IMR-90 (cell line): ENCODE results near the gene C13orf42. TPM values are rescaled to one million over a fixed set of nuclear protein-coding genes. Genes with fewer than 3 reads are reported as not detected.

Experiments used
- ATAC-seq: fragments of 200-7000 bp; cut with Tn5 transposase; 2 replicates; pipeline ENCODE4 v1.9.1; 2020; ENCODE audit warnings: low read depth, mild to moderate bottlenecking, moderate library complexity
- BruUV-seq: library from RNA; stranded (reverse); fragments of 400-500 nt; replicated peaks from 2 replicates; lab custom pipeline; 2021; lab: Mats Ljungman, UMichigan
- CTCF ChIA-PET: fragments of 300-600 bp; formaldehyde crosslinking; extraction: SDS; loops from one replicate; lab custom pipeline; 2021; ENCODE audit warnings: antibody characterized with exemption; lab: Yijun Ruan, JAX
- POLR2A ChIA-PET: fragments of 300-600 bp; sonication (Branson Sonifier 250); formaldehyde crosslinking; loops from one replicate; lab custom pipeline; 2022; ENCODE audit warnings: antibody characterized with exemption; ENCODE audit not compliant: unreplicated experiment; lab: Charles Lee
- DNase-seq: peaks from one replicate; pipeline ENCODE4 v3.0.0; 2013
- H2AFZ ChIP-seq: replicated peaks from 2 replicates; pipeline ENCODE3; 2013; ENCODE audit warnings: low read length, mild to moderate bottlenecking; ENCODE audit not compliant: poor library complexity
- H2AK5ac ChIP-seq: 2 replicates; pipeline ENCODE4 v1.6.1; 2013; ENCODE audit warnings: low read depth, low read length, inconsistent platforms
- H2AK9ac ChIP-seq: replicated peaks from 2 replicates; pipeline ENCODE3; 2013; ENCODE audit warnings: mild to moderate bottlenecking, low read depth, low read length, moderate library complexity; ENCODE audit not compliant: poor library complexity
- H2BK120ac ChIP-seq: 2 replicates; pipeline ENCODE4 v1.6.1; 2013; ENCODE audit warnings: low read depth, low read length, inconsistent platforms
- H2BK15ac ChIP-seq: 3 replicates; pipeline ENCODE4 v1.6.1; 2013; ENCODE audit warnings: low read depth, low read length, inconsistent platforms
- H2BK20ac ChIP-seq: 2 replicates; pipeline ENCODE4 v1.6.1; 2013; ENCODE audit warnings: low read depth, mild to moderate bottlenecking, inconsistent platforms, low read length, moderate library complexity
- H2BK5ac ChIP-seq: 2 replicates; pipeline ENCODE4 v1.6.1; 2013; ENCODE audit warnings: mild to moderate bottlenecking, low read depth, low read length, inconsistent platforms; ENCODE audit not compliant: poor library complexity, severe bottlenecking
- H3K14ac ChIP-seq: replicated peaks from 2 replicates; pipeline ENCODE4 v1.6.1; 2013; ENCODE audit warnings: low read depth, low read length, inconsistent platforms
- H3K18ac ChIP-seq: 2 replicates; pipeline ENCODE4 v1.6.1; 2013; ENCODE audit warnings: low read depth, low read length, control low read depth
- H3K23ac ChIP-seq: 2 replicates; pipeline ENCODE4 v1.6.1; 2013; ENCODE audit warnings: low read depth, low read length, inconsistent platforms
- H3K27ac ChIP-seq: 2 replicates; pipeline ENCODE4 v1.5.1; 2013; ENCODE audit warnings: mild to moderate bottlenecking, control low read depth, low read length; ENCODE audit not compliant: insufficient read depth
- H3K27me3 ChIP-seq: 2 replicates; pipeline ENCODE4 v1.6.1; 2013; ENCODE audit warnings: low read length; ENCODE audit not compliant: control insufficient read depth, insufficient read depth
- H3K36me3 ChIP-seq: 2 replicates; pipeline ENCODE4 v1.6.1; 2013; ENCODE audit warnings: low read length, mixed read lengths; ENCODE audit not compliant: control insufficient read depth, insufficient read depth
- H3K4ac ChIP-seq: 2 replicates; pipeline ENCODE4 v1.6.1; 2013; ENCODE audit warnings: low read depth, low read length, inconsistent platforms
- H3K4me1 ChIP-seq: 2 replicates; pipeline ENCODE4 v1.6.1; 2013; ENCODE audit warnings: low read length, mixed read lengths; ENCODE audit not compliant: control insufficient read depth, insufficient read depth
- H3K4me2 ChIP-seq: 2 replicates; pipeline ENCODE4 v1.6.1; 2013; ENCODE audit warnings: low read depth, mild to moderate bottlenecking, control low read depth, low read length, moderate library complexity
- H3K4me3 ChIP-seq: 2 replicates; pipeline ENCODE4 v1.5.1; 2013; ENCODE audit warnings: low read depth, mild to moderate bottlenecking, control low read depth, low read length, moderate library complexity; ENCODE audit not compliant: insufficient read depth
- H3K56ac ChIP-seq: 2 replicates; pipeline ENCODE4 v1.6.1; 2013; ENCODE audit warnings: low read length, inconsistent platforms; ENCODE audit not compliant: insufficient read depth; ENCODE audit errors: extremely low read depth
- H3K79me1 ChIP-seq, 2 experiments: 2 replicates each; pipeline ENCODE4 v1.6.1; 2013; ENCODE audit warnings: low read length in 2 of 2, inconsistent platforms in 1 of 2, low read depth in 1 of 2
- H3K9ac ChIP-seq: 2 replicates; pipeline ENCODE4 v1.6.1; 2013; ENCODE audit warnings: low read depth, low read length, control low read depth
- H3K9me1 ChIP-seq: 2 replicates; pipeline ENCODE4 v1.6.1; 2013; ENCODE audit warnings: low read length, inconsistent platforms; ENCODE audit not compliant: insufficient read depth
- H3K9me3 ChIP-seq: 2 replicates; pipeline ENCODE4 v1.6.1; 2013; ENCODE audit warnings: low read length; ENCODE audit not compliant: control insufficient read depth, insufficient read depth
- H4K20me1 ChIP-seq: 2 replicates; pipeline ENCODE4 v1.6.1; 2013; ENCODE audit warnings: low read length, inconsistent platforms; ENCODE audit not compliant: insufficient read depth
- H4K5ac ChIP-seq: 2 replicates; pipeline ENCODE4 v1.6.1; 2013; ENCODE audit warnings: mild to moderate bottlenecking, low read depth, low read length, control low read depth
- H4K8ac ChIP-seq, 2 experiments: 2 replicates each; pipeline ENCODE4 v1.6.1; 2013; ENCODE audit warnings: low read depth in 2 of 2, low read length in 2 of 2, control low read depth in 1 of 2, inconsistent platforms in 1 of 2
- H4K91ac ChIP-seq: 2 replicates; pipeline ENCODE4 v1.6.1; 2013; ENCODE audit warnings: low read depth, low read length, inconsistent platforms; ENCODE audit not compliant: insufficient read depth
- BHLHE40 ChIP-seq: fragments of 150-350 bp; IDR thresholded peaks from 2 replicates; pipeline ENCODE4 v1.6.1; 2016; ENCODE audit warnings: mild to moderate bottlenecking, low read depth, low read length
- CEBPB ChIP-seq: IDR thresholded peaks from 2 replicates; pipeline ENCODE4 v1.6.1; 2012; ENCODE audit warnings: low read depth, low read length, improper control_type of control experiment
- CHD1 ChIP-seq: IDR thresholded peaks from 2 replicates; pipeline ENCODE4 v1.6.1; 2012; ENCODE audit warnings: low read depth, low read length, improper control_type of control experiment
- FOS ChIP-seq: fragments of 150-350 bp; IDR thresholded peaks from 2 replicates; pipeline ENCODE4 v1.6.1; 2016; ENCODE audit warnings: low read depth, low read length
- MAFK ChIP-seq: IDR thresholded peaks from 2 replicates; pipeline ENCODE4 v1.6.1; 2012; ENCODE audit warnings: low read depth, low read length, improper control_type of control experiment
- MAZ ChIP-seq: IDR thresholded peaks from 2 replicates; pipeline ENCODE4 v1.6.1; 2012; ENCODE audit warnings: low read depth, mild to moderate bottlenecking, low read length, improper control_type of control experiment, moderate library complexity, borderline replicate concordance
- MXI1 ChIP-seq: IDR thresholded peaks from 2 replicates; pipeline ENCODE4 v1.6.1; 2012; ENCODE audit warnings: low read depth, mild to moderate bottlenecking, low read length, moderate library complexity, borderline replicate concordance
- NFE2L2 ChIP-seq: fragments of 150-350 bp; IDR thresholded peaks from 2 replicates; pipeline ENCODE4 v1.6.1; 2016; ENCODE audit warnings: low read depth, mild to moderate bottlenecking, low read length
- POLR2A ChIP-seq: IDR thresholded peaks from 2 replicates; pipeline ENCODE4 v1.6.1; 2012; ENCODE audit warnings: mild to moderate bottlenecking, low read depth, low read length
- RCOR1 ChIP-seq: IDR thresholded peaks from 2 replicates; pipeline ENCODE4 v1.6.1; 2012; ENCODE audit warnings: mild to moderate bottlenecking, low read length, improper control_type of control experiment; ENCODE audit not compliant: insufficient replicate concordance
- RFX5 ChIP-seq: IDR thresholded peaks from 2 replicates; pipeline ENCODE4 v1.8.0; 2012; ENCODE audit warnings: low read depth, mild to moderate bottlenecking, low read length, moderate library complexity
- WGBS, 2 experiments: methylation state at CpG; one replicate each; pipeline versions ENCODE4 v1.1.5 to v1.1.7; 2013; ENCODE audit warnings: missing lambda C conversion rate in 2 of 2; ENCODE audit not compliant: insufficient read length in 1 of 2; ENCODE audit errors: extremely low coverage in 2 of 2; 5-methylcytosine and 5-hydroxymethylcytosine counted together
- dilution Hi-C: fragments of 300-500 bp; cut with HindIII; formaldehyde crosslinking; loops from one replicate; pipeline ENCODE4 v1.14.3; 2018; ENCODE audit warnings: low sequenced_read_pairs; ENCODE audit not compliant: unreplicated experiment
- in situ Hi-C: fragments of 300-500 bp; cut with MboI; formaldehyde crosslinking; loops from 3 replicates; pipeline ENCODE4 v1.14.3; 2019; ENCODE audit warnings: low sequenced_read_pairs, inconsistent platforms, mixed read lengths
- intact Hi-C: fragments of 100-400 bp; cut with micrococcal nuclease; formaldehyde crosslinking; loops from 2 replicates; pipeline ENCODE4 v1.10.0; 2022
- polyA plus RNA-seq, 3 experiments: library from polyadenylated mRNA; depleted of rRNA; stranded (reverse); fragments of >200 nt; gene quantifications; 2 replicates each; pipeline ENCODE4 v1.2.3, GENCODE V29; 2012; ENCODE audit warnings: low replicate concordance in 1 of 3
- total RNA-seq: library from RNA; depleted of rRNA; stranded (reverse); fragments of >200 nt; gene quantifications from 2 replicates; pipeline ENCODE4 v1.2.3, GENCODE V29; 2012
- TF ChIP-seq, protein P1 (sequence below): conservative IDR thresholded peaks from 2 replicates; pipeline ENCODE4 v1.5.1; 2012; ENCODE audit warnings: mild to moderate bottlenecking, low read depth, low read length, improper control_type of control experiment
- TF ChIP-seq, protein P2 (sequence below): fragments of 150-350 bp; IDR thresholded peaks from 2 replicates; pipeline ENCODE4 v1.6.1; 2016; ENCODE audit warnings: low read depth, mild to moderate bottlenecking, low read length, moderate library complexity, borderline replicate concordance

The C13orf42 gene
- total and polyA plus RNA-seq, 2 of the 4 experiments (the other 2 are of a cell fraction) = not detected

DNA sequence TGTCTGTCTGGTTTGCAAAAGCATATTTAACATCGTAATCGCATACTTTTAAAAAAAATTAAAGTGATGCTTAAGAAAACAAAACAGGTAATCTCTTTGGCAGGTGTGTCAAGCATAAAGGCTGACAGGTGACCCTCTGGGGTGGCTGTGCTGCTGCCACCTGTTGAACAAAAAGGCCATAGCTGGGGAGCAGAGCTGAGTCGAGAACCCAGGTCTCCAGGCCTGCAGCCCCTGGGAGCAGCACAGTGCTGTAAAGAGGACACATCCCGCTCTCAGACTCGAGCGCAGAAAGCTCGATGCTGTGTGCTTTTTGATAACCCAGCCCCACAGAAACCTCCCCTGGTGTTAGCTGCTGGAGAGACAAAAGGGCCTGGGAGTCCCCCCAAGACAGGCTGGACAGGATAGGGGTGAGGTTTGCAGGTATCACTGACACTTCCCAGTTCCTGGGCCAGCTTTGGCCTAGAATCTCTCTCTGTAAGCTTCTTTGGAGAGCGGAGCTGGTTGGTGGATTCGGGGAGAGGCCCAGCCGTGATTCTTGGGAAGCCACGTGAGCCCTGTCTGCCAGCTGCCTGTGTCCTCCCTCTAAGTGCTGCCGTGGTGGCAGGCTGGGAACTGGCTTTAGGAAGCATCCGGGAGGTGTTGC lies 66.9 kb downstream of the C13orf42 start:
- no peak overlapping the region for H2AFZ ChIP-seq

More for the DNA sequence above, 66.9 kb downstream of the C13orf42 start:
- no TSS peak for BruUV-seq
- H3K79me1 ChIP-seq = no peaks in the 10 kb centered on the region
- in situ Hi-C loops (no loop called here), intact Hi-C loops (no loop called here), dilution Hi-C loops (no loop called here)
- 57% methylated on average over 3 of the region's 13 CpGs; no CpG with 5 or more reads in 1 of the 2 experiments for WGBS, 2 experiments
- no peak overlapping the region for H2AK5ac ChIP-seq
- no peak overlapping the region for H4K5ac ChIP-seq
- H2AK9ac ChIP-seq = no peak overlapping the region
- H2BK20ac ChIP-seq = no peak overlapping the region
- H3K27ac ChIP-seq = no peak overlapping the region
- H4K91ac ChIP-seq = no peak overlapping the region
- peaks cover 39% of the 10 kb centered on the region for H3K27me3 ChIP-seq
- TF ChIP-seq BHLHE40 = no peak
- TF ChIP-seq MAFK = no peak
- no peak for TF ChIP-seq NFE2L2
- TF ChIP-seq RCOR1 = no peak
- TF ChIP-seq MXI1 = no peak
- no peak for TF ChIP-seq POLR2A
- TF ChIP-seq, protein P1, sequence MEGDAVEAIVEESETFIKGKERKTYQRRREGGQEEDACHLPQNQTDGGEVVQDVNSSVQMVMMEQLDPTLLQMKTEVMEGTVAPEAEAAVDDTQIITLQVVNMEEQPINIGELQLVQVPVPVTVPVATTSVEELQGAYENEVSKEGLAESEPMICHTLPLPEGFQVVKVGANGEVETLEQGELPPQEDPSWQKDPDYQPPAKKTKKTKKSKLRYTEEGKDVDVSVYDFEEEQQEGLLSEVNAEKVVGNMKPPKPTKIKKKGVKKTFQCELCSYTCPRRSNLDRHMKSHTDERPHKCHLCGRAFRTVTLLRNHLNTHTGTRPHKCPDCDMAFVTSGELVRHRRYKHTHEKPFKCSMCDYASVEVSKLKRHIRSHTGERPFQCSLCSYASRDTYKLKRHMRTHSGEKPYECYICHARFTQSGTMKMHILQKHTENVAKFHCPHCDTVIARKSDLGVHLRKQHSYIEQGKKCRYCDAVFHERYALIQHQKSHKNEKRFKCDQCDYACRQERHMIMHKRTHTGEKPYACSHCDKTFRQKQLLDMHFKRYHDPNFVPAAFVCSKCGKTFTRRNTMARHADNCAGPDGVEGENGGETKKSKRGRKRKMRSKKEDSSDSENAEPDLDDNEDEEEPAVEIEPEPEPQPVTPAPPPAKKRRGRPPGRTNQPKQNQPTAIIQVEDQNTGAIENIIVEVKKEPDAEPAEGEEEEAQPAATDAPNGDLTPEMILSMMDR = no peak
- no peak for TF ChIP-seq CEBPB
- TF ChIP-seq, protein P2, sequence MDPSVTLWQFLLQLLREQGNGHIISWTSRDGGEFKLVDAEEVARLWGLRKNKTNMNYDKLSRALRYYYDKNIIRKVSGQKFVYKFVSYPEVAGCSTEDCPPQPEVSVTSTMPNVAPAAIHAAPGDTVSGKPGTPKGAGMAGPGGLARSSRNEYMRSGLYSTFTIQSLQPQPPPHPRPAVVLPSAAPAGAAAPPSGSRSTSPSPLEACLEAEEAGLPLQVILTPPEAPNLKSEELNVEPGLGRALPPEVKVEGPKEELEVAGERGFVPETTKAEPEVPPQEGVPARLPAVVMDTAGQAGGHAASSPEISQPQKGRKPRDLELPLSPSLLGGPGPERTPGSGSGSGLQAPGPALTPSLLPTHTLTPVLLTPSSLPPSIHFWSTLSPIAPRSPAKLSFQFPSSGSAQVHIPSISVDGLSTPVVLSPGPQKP = no peak
- TF ChIP-seq MAZ = no peak
- no peak for TF ChIP-seq RFX5
- no peak for TF ChIP-seq CHD1
- no peak for TF ChIP-seq FOS
- DNase-seq = no peak
- H3K36me3 ChIP-seq = no peaks in the 10 kb centered on the region
- ATAC-seq = no peak
- H3K9me1 ChIP-seq = no peaks in the 10 kb centered on the region
- H3K9ac ChIP-seq = no peak overlapping the region
- H3K4me1 ChIP-seq = no peaks in the 10 kb centered on the region
- POLR2A ChIA-PET = interaction anchor here (0.6 kb wide), 1 partner anchor 1135 kb away, joined by 7 read pairs; no protein-coding TSS in a partner anchor
- no peak overlapping the region for H4K8ac ChIP-seq
- CTCF ChIA-PET = no interaction called here
- no peak overlapping the region for H2BK120ac ChIP-seq
- H3K4me2 ChIP-seq = no peak overlapping the region
- no peak overlapping the region for H3K4me3 ChIP-seq
- H3K4ac ChIP-seq = no peak overlapping the region
- H4K20me1 ChIP-seq = no peaks in the 10 kb centered on the region
- no peak overlapping the region for H3K14ac ChIP-seq
- no peak overlapping the region for H2BK15ac ChIP-seq
- no peaks in the 10 kb centered on the region; the same call in 1 of the 2 replicates for H3K9me3 ChIP-seq
- no peak overlapping the region for H3K18ac ChIP-seq
- no peak overlapping the region for H3K56ac ChIP-seq
- H2BK5ac ChIP-seq = no peak overlapping the region
- no peak overlapping the region for H3K23ac ChIP-seq
